Ectodermal cell (in vitro differentiated cells): ENCODE measurements around the gene DESI1.
"Not testable (repeated sequence)": the region's sequence is repeated elsewhere in the genome, so short reads cannot be mapped to it uniquely, and the experiment has no call there.

Experiments used
- H3K27ac ChIP-seq: 2 replicates; pipeline ENCODE4 v1.7.0; 2013; ENCODE audit warnings: mild to moderate bottlenecking, low read depth, low read length; ENCODE audit not compliant: insufficient read depth, poor library complexity, severe bottlenecking
- H3K27me3 ChIP-seq: 2 replicates; pipeline ENCODE4 v1.7.0; 2013; ENCODE audit warnings: mild to moderate bottlenecking, low read length; ENCODE audit not compliant: insufficient read depth, control insufficient read depth, poor library complexity, severe bottlenecking
- H3K36me3 ChIP-seq: one replicate; pipeline ENCODE4 v1.7.0; 2013; ENCODE audit warnings: low read length; ENCODE audit not compliant: control insufficient read depth, insufficient read depth
- H3K4me1 ChIP-seq: one replicate; pipeline ENCODE4 v1.7.0; 2013; ENCODE audit warnings: low read length; ENCODE audit not compliant: control insufficient read depth, insufficient read depth
- H3K4me3 ChIP-seq: 2 replicates; pipeline ENCODE4 v1.7.0; 2013; ENCODE audit warnings: low read depth, low read length, control low read depth; ENCODE audit not compliant: insufficient read depth
- H3K9me3 ChIP-seq: 2 replicates; pipeline ENCODE4 v1.7.0; 2013; ENCODE audit warnings: mild to moderate bottlenecking, low read length, moderate library complexity; ENCODE audit not compliant: control insufficient read depth
- WGBS, 2 experiments: methylation state at CpG; one replicate each; pipeline ENCODE4 v1.1.7; 2013; ENCODE audit warnings: missing lambda C conversion rate in 2 of 2; 5-methylcytosine and 5-hydroxymethylcytosine counted together

DESI1 gene

DNA sequence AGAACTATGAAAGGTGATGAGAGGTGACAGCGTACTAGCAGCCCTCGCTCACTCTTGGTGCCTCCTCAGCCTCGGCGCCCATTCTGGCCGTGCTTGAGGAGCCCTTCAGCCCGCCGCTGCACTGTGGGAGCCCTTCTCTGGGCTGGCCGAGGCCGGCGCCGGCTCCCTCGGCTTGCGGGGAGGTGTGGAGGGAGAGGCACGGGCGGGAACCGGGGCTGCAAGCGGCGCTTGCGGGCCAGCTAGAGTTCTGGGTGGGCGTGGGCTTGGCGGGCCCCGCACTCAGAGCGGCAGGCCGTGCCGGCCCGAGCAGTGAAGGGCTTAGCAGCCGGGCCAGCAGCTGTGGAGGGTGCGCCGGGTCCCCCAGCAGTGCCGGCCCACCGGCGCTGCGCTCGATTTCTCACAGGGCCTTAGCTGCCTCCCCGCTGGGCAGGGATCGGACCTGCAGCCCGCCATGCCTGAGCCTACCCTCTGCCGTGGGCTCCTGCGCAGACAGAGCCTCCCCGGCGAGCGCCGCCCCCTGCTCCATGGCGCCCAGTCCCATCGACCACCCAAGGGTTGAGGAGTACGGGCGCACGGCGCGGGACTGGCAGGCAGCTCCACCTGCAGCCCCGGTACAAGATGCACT, 27.4 kb downstream of the DESI1 start:
- WGBS, 2 experiments, result 95 to 96% methylated on average over 51 of the region's 51 CpGs
- not testable (repeated sequence) for H3K4me3 ChIP-seq, H3K36me3 ChIP-seq, H3K9me3 ChIP-seq, H3K27me3 ChIP-seq, H3K27ac ChIP-seq, H3K4me1 ChIP-seq

DNA sequence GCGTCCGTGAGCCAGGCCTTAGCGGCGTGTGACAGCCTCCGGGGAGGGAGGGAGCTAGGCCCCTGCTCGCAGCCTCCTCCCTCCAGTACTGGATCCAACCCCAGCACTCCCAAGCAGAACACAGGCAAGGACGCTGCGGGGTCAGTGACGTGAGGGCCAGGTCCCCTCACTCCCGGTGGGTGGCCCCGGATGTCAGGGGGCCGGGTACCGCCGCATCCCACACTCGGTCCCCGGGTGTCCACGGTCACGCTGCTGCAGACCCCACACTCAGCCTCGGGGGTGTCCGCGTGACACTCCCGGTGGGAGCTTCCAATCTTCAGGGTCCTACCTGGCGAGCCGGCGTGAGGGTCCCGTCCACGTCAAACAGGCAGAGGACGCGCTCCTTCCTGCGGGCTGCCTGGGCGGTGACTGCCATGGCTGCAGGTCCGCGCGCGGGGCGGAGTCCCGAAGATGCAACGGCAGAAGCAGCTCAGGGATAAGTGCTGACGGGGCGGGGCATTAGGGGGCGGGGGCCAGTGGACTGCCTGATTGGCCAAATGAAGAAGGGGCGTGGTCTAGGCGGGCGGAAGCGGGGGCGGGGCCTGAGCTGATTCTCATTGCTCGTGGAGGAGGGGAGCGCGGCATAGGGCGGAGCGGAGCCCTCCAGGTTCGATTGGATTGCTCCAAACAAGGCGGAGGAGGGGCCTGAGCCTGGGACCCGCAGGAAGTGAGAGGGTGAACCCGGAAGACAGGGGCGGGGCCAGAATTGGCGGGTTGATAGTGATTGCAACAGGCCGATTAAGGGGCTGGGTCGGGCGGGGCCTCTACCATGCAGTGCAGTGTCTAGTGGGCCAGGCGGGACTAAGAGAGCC, 31.2 kb downstream of the DESI1 start, which contains the start of gene PMM1:
Gene PMM1, minus strand, starts transcription at position 450 of the 851 bp plus-strand sequence. Its CDS starts 35 bp downstream, at position 415.
- Histone ChIP-seq H3K36me3 (no peaks in the 10 kb centered on the region), H3K4me1 (peaks cover 4% of the 10 kb centered on the region), H3K27ac (no peak within 1 kb of the TSS), H3K4me3 (peak within 1 kb of the TSS; percentile 80), H3K9me3 (no peaks in the 10 kb centered on the region), H3K27me3 (no peaks in the 10 kb centered on the region)
- 1% methylated on average over 61 of the region's 61 CpGs for WGBS, 2 experiments

DNA sequence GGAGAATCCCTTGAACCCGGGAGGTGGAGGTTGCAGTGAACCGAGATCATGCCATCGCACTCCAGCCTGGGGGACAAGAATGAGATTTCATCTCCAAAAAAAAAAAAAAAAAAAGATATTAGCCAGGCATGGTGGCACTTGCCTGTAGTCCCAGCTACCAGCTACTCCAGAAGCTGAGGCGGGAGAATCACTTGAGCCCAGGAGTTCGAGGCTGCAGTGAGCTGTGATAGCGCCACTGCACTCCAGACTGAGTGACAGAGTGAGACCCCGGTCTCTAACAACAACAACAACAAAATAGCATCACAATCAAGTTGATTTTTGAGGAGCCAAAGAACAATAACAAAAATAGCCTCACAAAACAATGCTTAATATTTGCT, 33.5 kb downstream of the DESI1 start:
- Histone ChIP-seq H3K36me3 (no peaks in the 10 kb centered on the region), H3K4me3 (no peak overlapping the region), H3K4me1 (peaks cover 4% of the 10 kb centered on the region), H3K27ac (no peak overlapping the region), H3K9me3 (no peaks in the 10 kb centered on the region), H3K27me3 (no peaks in the 10 kb centered on the region)
- 88 to 95% methylated on average over 7 of the region's 7 CpGs for WGBS, 2 experiments

DNA sequence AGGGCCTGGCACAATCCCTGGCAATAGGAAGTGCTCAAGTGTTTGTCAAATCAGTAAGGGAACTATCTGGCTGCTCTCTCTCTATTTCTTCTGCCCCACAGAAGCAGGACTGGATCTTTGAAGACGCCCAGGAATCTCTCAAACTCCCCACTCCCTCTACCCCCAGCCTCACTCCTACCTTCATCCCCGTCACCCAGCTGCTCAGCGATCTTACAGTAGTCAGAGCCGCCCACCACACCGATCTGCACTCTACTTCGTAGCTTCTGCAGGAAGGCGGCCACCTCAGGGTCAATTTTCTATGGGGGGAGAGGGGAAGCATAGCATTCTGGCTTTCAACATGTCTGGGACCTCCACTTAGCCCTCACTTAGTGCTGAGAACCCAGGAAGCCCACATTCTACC, 34.9 kb downstream of the DESI1 start:
- no peaks in the 10 kb centered on the region for H3K27me3 ChIP-seq
- WGBS, 2 experiments, result 94 to 97% methylated on average over 7 of the region's 7 CpGs
- H3K36me3 ChIP-seq, result no peaks in the 10 kb centered on the region

GRCh38 chr22:41584881-41585280, 36.0 kb downstream of the DESI1 start:
- no peaks in the 10 kb centered on the region for H3K27me3 ChIP-seq
- 90 to 95% methylated on average over 6 of the region's 6 CpGs for WGBS, 2 experiments
- no peaks in the 10 kb centered on the region for H3K36me3 ChIP-seq
- no peak overlapping the region for H3K4me3 ChIP-seq
- no peak overlapping the region for H3K27ac ChIP-seq
- H3K9me3 ChIP-seq, result no peaks in the 10 kb centered on the region
- H3K4me1 ChIP-seq, result peaks cover 4% of the 10 kb centered on the region

More for the DNA sequence above, 34.9 kb downstream of the DESI1 start:
- Histone ChIP-seq H3K9me3 (no peaks in the 10 kb centered on the region), H3K4me3 (no peak overlapping the region), H3K4me1 (peaks cover 4% of the 10 kb centered on the region), H3K27ac (no peak overlapping the region)

DNA sequence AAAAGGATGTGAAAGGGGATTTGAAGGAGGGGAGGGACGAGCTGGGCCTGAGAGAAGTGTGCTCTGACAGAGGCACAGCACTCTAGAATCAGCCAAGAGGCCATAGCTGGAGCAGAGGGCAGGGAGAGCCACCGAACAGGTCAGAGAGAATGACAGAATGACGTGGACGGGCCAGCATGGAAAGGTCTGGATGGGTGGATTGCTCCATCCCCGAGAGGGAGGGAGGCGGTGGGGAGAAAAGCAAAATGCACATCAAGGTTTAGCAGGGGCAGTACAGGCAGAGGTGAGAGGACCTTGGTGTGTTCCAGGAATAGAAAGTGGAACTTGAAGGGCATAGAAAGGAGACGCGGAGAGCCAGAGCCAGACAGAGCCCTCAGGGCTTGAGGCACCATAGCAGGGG, 38.1 kb downstream of the DESI1 start:
- Histone ChIP-seq H3K36me3 (no peaks in the 10 kb centered on the region), H3K27ac (no peak overlapping the region), H3K27me3 (no peaks in the 10 kb centered on the region), H3K4me3 (no peak overlapping the region), H3K9me3 (no peaks in the 10 kb centered on the region), H3K4me1 (no peaks in the 10 kb centered on the region)
- 91 to 92% methylated on average over 8 of the region's 8 CpGs for WGBS, 2 experiments

GRCh38 chr22:41579997-41580355, 40.9 kb downstream of the DESI1 start:
- no peaks in the 10 kb centered on the region for H3K36me3 ChIP-seq
- no peak overlapping the region for H3K4me3 ChIP-seq
- WGBS, 2 experiments, result 92 to 93% methylated on average over 6 of the region's 6 CpGs
- H3K4me1 ChIP-seq, result no peaks in the 10 kb centered on the region
- no peak overlapping the region for H3K27ac ChIP-seq
- H3K27me3 ChIP-seq, result no peaks in the 10 kb centered on the region
- H3K9me3 ChIP-seq, result no peaks in the 10 kb centered on the region

DNA sequence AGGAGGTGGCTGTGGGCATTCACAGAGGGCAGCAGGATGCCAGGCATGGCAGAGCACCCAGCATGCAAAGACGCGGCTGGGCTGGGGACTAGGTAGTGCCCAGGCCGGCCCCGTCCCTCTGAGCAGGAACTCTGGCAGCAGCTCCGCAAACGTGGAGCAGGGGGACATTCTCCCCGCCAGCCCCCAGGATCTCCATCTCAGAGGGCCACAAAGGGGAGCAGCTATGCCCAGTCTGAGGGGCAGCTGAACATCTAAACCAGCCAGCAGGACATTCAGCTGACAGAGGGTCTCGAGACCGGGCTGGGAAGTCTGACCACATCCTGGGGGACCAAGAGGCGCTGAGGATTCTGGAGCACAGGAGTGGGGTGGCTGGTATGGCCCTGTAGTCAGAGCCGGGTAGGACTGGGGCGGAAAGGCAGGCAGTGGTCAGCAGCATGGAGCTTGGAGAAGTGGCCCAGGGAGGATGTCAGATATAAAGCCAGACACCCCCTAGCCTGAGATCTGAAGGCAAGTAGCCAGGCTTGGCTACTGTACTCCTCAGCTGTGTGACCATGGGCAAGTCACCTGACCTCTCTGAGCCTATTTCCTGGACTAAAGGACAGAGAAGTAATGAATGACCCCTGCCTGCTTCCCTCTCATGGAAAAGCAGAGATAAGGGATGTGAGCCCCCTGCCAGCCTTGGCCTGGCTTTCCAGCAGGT, 41.4 kb downstream of the DESI1 start:
- no peaks in the 10 kb centered on the region for H3K27me3 ChIP-seq
- WGBS, 2 experiments, result 90 to 91% methylated on average over 12 of the region's 12 CpGs
- H3K4me3 ChIP-seq, result no peak overlapping the region
- H3K36me3 ChIP-seq, result no peaks in the 10 kb centered on the region
- no peak overlapping the region for H3K27ac ChIP-seq
- H3K9me3 ChIP-seq, result no peaks in the 10 kb centered on the region
- H3K4me1 ChIP-seq, result no peaks in the 10 kb centered on the region

DNA sequence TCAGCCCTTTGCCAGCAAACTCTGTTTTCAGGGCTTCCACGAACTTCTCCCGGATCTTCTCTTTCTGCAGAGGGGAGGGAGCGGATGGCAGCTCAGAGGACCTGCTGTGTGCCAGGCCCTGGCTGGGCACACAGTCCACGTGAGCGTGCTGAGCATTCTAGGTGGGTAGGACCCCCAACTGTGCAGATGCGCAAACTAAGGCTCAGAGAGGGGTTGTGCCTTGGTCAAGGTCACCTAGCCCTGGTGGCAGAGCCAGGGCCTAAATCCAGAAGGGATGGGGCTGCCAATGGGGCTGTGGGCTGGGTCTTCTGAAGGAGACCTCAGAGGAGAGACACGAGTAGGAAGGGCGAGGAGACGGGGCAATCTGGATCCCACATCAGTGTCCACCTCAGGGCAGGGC, 42.0 kb downstream of the DESI1 start:
- no peaks in the 10 kb centered on the region for H3K4me1 ChIP-seq
- H3K27ac ChIP-seq, result no peak overlapping the region
- H3K9me3 ChIP-seq, result no peaks in the 10 kb centered on the region
- no peaks in the 10 kb centered on the region for H3K27me3 ChIP-seq
- no peak overlapping the region for H3K4me3 ChIP-seq
- 91 to 92% methylated on average over 9 of the region's 9 CpGs for WGBS, 2 experiments
- H3K36me3 ChIP-seq, result no peaks in the 10 kb centered on the region

DNA sequence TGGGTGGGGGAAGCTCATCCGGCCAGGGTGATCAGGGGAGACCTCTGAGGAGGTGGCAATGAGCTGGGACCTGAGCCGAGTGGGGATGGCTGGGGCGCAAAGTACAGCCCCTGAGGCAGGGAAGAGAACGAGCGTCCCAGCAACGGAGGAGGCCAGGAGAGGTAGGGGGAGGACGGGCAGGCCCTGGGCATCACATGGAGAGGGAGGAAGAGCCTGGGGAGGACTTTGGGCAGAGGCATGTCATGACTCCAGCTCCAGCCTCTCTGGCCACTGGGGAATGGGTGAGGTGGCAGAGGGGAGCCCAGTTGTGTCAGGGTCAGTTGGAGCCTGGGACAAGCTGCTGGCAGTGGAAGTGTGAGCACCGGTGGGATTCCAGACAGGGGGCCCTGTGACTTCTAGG, 42.7 kb downstream of the DESI1 start:
- H3K27me3 ChIP-seq, result no peaks in the 10 kb centered on the region
- H3K27ac ChIP-seq, result no peak overlapping the region
- H3K4me1 ChIP-seq, result no peaks in the 10 kb centered on the region
- 93 to 94% methylated on average over 8 of the region's 8 CpGs for WGBS, 2 experiments
- no peaks in the 10 kb centered on the region for H3K36me3 ChIP-seq
- H3K9me3 ChIP-seq, result no peaks in the 10 kb centered on the region
- no peak overlapping the region for H3K4me3 ChIP-seq
